GM23338 (cell line): ENCODE data around the gene PKNOX2.

Experiments used
- CREB1 ChIP-seq: fragments of 250-450 bp; sonication (Bioruptor Pico); IDR thresholded peaks from 2 replicates; pipeline ENCODE4 v1.5.0; 2020; ENCODE audit warnings: low read depth, mild to moderate bottlenecking, moderate library complexity
- CTCF ChIP-seq, 2 experiments: fragments of 200-600 bp in 1 of 2; sonication (generic) in 1 of 2; conservative IDR thresholded peaks; 2 replicates each; pipeline versions ENCODE4 v1.5.1 to v1.6.1; 2016 to 2017; ENCODE audit warnings: antibody characterized with exemption in 2 of 2, low read depth in 2 of 2, mild to moderate bottlenecking in 2 of 2, moderate library complexity in 1 of 2
- ETS1 ChIP-seq: IDR thresholded peaks from 2 replicates; pipeline ENCODE4 v1.6.1; 2016; ENCODE audit warnings: antibody characterized with exemption
- EZH2 ChIP-seq: fragments of 200-600 bp; sonication (generic); IDR thresholded peaks from one replicate; pipeline ENCODE4 v1.8.0; 2017; ENCODE audit warnings: antibody characterized with exemption, mild to moderate bottlenecking, low read depth; ENCODE audit not compliant: unreplicated experiment
- EZH2phosphoT487 ChIP-seq: fragments of 200-600 bp; sonication (generic); IDR thresholded peaks from one replicate; pipeline ENCODE4 v1.8.1; 2018; ENCODE audit warnings: antibody characterized with exemption; ENCODE audit not compliant: unreplicated experiment
- JUNB ChIP-seq: IDR thresholded peaks from one replicate; pipeline ENCODE4 v1.6.1; 2016; ENCODE audit warnings: antibody characterized with exemption; ENCODE audit not compliant: unreplicated experiment
- NANOG ChIP-seq: IDR thresholded peaks from 2 replicates; pipeline ENCODE4 v1.6.1; 2016; ENCODE audit warnings: antibody characterized with exemption, borderline replicate concordance
- POLR2AphosphoS5 ChIP-seq: IDR thresholded peaks from 2 replicates; pipeline ENCODE4 v1.6.1; 2016; ENCODE audit warnings: antibody characterized with exemption, low read depth
- REST ChIP-seq: IDR thresholded peaks from one replicate; pipeline ENCODE4 v1.6.1; 2018; ENCODE audit warnings: antibody characterized with exemption; ENCODE audit not compliant: unreplicated experiment
- STAT1 ChIP-seq: IDR thresholded peaks from one replicate; pipeline ENCODE4 v1.6.1; 2016; ENCODE audit warnings: antibody characterized with exemption; ENCODE audit not compliant: unreplicated experiment
- ZNF114 ChIP-seq: fragments of 250-450 bp; sonication (Bioruptor Pico); IDR thresholded peaks from 2 replicates; pipeline ENCODE4 v1.5.0; 2020; ENCODE audit warnings: mild to moderate bottlenecking, moderate library complexity
- ZNF331 ChIP-seq: fragments of 250-450 bp; sonication (Bioruptor Pico); IDR thresholded peaks from 2 replicates; pipeline ENCODE4 v1.5.0; 2020; ENCODE audit warnings: low read depth, mild to moderate bottlenecking, moderate library complexity
- ZNF462 ChIP-seq: fragments of 250-450 bp; sonication (Bioruptor Pico); IDR thresholded peaks from 2 replicates; pipeline ENCODE4 v1.5.0; 2020; ENCODE audit warnings: mild to moderate bottlenecking, moderate library complexity

GRCh38 chr11:125378571-125378970 lies 214.0 kb downstream of the PKNOX2 start:
- no peak for TF ChIP-seq CTCF (conservative IDR thresholded peaks at IDR 0.05; ENCODE audit: low read depth in 2 of 2)
- no peak for TF ChIP-seq EZH2
- no peak for TF ChIP-seq EZH2phosphoT487
- TF ChIP-seq ZNF114 (CRISPR knock-in tag), result no peak
- TF ChIP-seq JUNB, result no peak
- no peak for TF ChIP-seq POLR2AphosphoS5
- TF ChIP-seq ETS1, result no peak
- TF ChIP-seq REST, result no peak
- TF ChIP-seq CREB1 (CRISPR knock-in tag), result no peak
- TF ChIP-seq STAT1, result no peak
- no peak for TF ChIP-seq NANOG
- no peak for TF ChIP-seq ZNF462
- no peak for TF ChIP-seq ZNF331 (CRISPR knock-in tag)
